Stomach (tissue), 4 donors: ENCODE measurements around the gene ZNF511.

Source experiments
- CTCF ChIP-seq, 7 experiments: fragments of 450-650 bp in 4 of 7; fragments of 200-600 bp in 3 of 7; sonication (generic) in 3 of 7; IDR thresholded peaks; one replicate each; pipeline ENCODE4 v1.5.1; 2016 to 2019; ENCODE audit warnings: antibody characterized with exemption in 7 of 7, control low read depth in 2 of 7, mild to moderate bottlenecking in 1 of 7
- EP300 ChIP-seq: sonication (generic); formaldehyde crosslinking; IDR thresholded peaks from one replicate; pipeline ENCODE4 v1.6.1; 2017; ENCODE audit warnings: antibody characterized with exemption
- POLR2A ChIP-seq, 4 donors: fragments of 450-650 bp; IDR thresholded peaks; one replicate each; pipeline ENCODE4 v1.6.1; 2016; ENCODE audit warnings: antibody characterized with exemption in 4 of 4, control low read depth in 2 of 4, mild to moderate bottlenecking in 1 of 4, moderate library complexity in 1 of 4
- POLR2AphosphoS5 ChIP-seq, 3 donors: sonication (generic); formaldehyde crosslinking; IDR thresholded peaks; one replicate each; pipeline ENCODE4 v1.6.1; 2016; ENCODE audit warnings: antibody characterized with exemption in 3 of 3

GRCh38 chr10:133270204-133270603, 38.5 kb upstream of the ZNF511 start:
- TF ChIP-seq CTCF (IDR thresholded peaks at IDR 0.05), result no peak
- TF ChIP-seq POLR2A (IDR thresholded peaks at IDR 0.05), result no peak
- no peak for TF ChIP-seq EP300
- no peak for TF ChIP-seq POLR2AphosphoS5 (IDR thresholded peaks at IDR 0.05)
